Head of caudate nucleus (tissue), 42 donors: Measurements from ENCODE around the gene LSM7.
"Not testable (repeated sequence)": the region's sequence is repeated elsewhere in the genome, so short reads cannot be mapped to it uniquely, and the experiment has no call there.

Experiments used
- DNase-seq, 42 donors: peaks; one replicate each; pipeline versions ENCODE4 v3.0.0 to v3.0.0-alpha.2; 2020 to 2021; ENCODE audit warnings: mixed read lengths in 7 of 42
- intact Hi-C: fragments of 100-400 bp; cut with DNase I; formaldehyde crosslinking; loops from one replicate; pipeline ENCODE4 v1.15.0; 2022

The LSM7 gene

GRCh38 chr19:2288818-2289713 is 39.3 kb downstream of the LSM7 start:
- peak in 1 of 42 donors; percentile 37 for DNase-seq
- intact Hi-C loops, result no loop called here

GRCh38 chr19:2288338-2288817 is 40.0 kb downstream of the LSM7 start:
- intact Hi-C loops, result no loop called here
- no peak for DNase-seq

GRCh38 chr19:2287585-2288337 is 40.6 kb downstream of the LSM7 start:
- intact Hi-C loops, result no loop called here
- peak in 1 of 42 donors; percentile 37 for DNase-seq

- intact Hi-C loops, result no loop called here
- no peak for DNase-seq
Measured at GRCh38 chr19:2286402-2287140, 41.8 kb downstream of the LSM7 start.

DNA sequence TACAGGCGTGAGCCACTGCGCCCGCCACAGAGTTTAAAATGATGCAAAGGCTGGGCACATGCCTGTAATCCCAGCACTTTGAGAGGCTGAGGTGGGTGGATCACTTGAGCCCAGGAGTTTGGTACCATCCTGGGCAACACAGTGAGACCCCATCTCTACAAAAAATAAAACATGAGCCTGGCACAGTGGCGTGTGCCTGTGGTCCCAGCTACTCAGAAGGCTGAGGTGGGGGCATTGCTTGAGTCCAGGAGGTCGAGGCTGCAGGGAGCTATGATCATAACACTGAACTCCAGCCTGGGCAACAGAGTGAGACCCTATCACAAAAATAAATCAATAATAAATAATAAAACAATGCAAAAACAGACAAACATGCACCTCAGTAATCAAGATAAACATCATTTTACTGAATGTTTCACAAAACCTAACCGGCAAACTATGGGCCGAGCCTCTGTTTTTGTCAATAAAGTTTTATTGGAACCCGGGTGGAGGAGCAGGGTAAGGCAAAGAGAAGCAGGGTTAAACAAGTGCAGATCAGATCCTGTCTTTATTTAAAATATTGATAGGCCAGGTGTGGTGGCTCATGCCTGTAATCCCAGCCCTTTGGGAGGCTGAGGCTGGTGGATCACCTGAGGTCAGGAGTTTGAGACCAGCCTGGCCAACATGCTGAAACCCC is 44.4 kb downstream of the LSM7 start:
- DNase-seq, result no peak
- intact Hi-C loops, result no loop called here

GRCh38 chr19:2282862-2283237 is 45.5 kb downstream of the LSM7 start:
- intact Hi-C loops, result no loop called here
- DNase-seq, result no peak

- intact Hi-C loops, result no loop called here
- DNase-seq, result peak in 35 of 42 donors; percentile 43 to 87 (median 69)
Measured at GRCh38 chr19:2282062-2282861, 46.1 kb downstream of the LSM7 start, which contains the start of gene PEAK3. Gene PEAK3, minus strand, starts transcription at chr19:2282175. Its CDS starts 1,244 bp downstream, at chr19:2280931.

GRCh38 chr19:2281265-2282061 is 46.9 kb downstream of the LSM7 start:
- DNase-seq, intact Hi-C loops: not testable (repeated sequence)

DNA sequence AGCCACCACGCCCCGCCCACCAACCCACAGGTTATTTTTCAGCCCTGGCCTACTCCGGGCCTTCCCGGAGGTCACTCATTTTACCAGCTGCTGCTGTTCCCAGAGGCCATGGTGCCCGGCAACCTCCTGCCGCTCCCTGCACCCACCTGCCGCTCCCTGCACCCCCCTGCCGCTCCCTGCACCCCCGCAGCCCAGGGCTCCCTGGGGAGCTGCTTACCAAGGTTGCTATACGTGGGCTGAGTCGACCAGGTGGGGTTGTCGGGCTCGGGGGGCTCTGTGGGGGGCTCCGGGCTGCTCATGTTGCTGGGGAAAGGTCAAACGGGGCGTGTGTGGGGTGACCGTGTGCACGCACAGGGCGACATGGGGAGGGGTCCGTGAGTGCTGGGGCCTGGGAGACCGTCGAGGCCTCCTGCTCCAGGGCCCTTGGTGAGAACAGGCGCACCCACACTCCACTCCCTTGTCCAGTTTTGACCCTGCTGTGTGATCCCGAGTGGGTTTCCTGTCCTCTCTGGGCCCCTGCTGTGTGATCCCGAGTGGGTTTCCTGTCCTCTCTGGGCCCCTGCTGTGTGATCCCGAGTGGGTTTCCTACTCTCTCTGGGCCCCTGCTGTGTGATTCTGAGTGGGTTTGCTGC is 47.6 kb downstream of the LSM7 start:
- intact Hi-C loops, result no loop called here
- peak in 8 of 42 donors; percentile 32 to 63 (median 46) for DNase-seq

DNA sequence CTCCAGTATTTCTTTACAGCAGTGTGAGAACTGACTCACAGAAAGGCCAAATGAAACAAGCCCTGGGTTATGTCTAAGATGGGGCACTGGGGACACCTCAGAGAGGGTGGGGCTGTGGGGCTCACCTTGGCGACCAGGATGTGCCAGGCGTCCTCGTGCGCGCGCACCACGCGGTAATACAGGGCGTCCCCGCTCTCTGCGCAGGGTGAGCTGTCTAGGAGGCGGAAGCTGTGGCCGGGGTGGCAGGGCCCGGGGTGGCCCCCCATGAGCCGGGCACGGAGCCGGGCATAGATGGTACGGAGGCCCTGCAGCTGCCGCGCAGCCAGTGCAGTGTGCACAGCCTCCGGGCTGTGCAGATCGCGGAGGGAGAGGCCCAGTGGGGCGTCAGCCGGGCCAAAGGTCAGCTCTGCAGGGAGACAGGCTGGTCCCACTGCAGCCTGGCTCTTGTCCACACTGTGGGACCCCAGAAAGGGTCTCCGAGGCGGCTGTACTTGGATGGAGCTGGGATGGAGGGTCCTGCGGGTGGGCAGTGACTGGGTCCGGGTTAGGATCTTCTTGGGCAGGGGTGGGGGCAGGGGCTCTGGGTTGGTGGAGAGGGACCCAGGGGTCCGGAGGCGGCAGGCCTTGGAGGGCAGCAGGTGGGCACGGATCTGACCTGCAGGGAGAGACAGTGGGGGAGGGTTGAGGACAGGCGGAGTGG is 49.8 kb downstream of the LSM7 start:
- no peak for DNase-seq
- intact Hi-C loops, result no loop called here

- intact Hi-C loops, result no loop called here
- no peak for DNase-seq
Measured at GRCh38 chr19:2277138-2277537, 51.2 kb downstream of the LSM7 start.

DNA sequence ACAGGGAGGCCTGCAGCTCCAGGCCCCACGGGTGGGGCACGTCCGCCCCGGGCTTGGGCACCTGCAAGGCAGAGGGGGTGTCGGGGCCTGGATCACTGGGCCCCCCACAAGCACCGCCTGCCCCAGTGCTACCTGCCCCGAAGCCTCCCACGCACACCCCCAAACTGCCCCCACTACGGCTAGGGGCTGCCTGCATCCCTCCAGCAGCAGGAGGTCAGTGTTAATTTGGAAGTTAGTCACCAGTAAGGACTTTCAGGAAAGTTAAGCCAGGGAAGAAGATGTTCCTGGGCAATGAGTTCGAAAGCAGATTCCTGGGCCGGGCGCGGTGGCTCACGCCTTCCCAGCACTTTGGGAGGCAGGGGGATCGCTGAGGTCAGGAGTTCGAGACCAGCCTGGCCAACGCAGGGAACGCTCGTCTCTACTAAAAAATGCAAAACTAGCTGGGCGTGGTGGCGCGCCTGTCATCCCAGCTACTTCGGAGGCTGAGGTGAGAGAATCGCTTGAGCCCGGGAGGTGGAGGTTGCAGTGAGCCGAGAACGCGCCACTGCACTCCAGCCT is 51.9 kb downstream of the LSM7 start:
- intact Hi-C loops, result no loop called here

GRCh38 chr19:2275588-2276428 is 52.6 kb downstream of the LSM7 start:
- intact Hi-C loops, result loop anchor here (2.0 kb wide), 1 partner anchor 115 kb away; no protein-coding TSS in a partner anchor
- DNase-seq, result peak in 29 of 42 donors; percentile 34 to 83 (median 67)

More for the DNA sequence above, 51.9 kb downstream of the LSM7 start:
- DNase-seq, result no peak

DNA sequence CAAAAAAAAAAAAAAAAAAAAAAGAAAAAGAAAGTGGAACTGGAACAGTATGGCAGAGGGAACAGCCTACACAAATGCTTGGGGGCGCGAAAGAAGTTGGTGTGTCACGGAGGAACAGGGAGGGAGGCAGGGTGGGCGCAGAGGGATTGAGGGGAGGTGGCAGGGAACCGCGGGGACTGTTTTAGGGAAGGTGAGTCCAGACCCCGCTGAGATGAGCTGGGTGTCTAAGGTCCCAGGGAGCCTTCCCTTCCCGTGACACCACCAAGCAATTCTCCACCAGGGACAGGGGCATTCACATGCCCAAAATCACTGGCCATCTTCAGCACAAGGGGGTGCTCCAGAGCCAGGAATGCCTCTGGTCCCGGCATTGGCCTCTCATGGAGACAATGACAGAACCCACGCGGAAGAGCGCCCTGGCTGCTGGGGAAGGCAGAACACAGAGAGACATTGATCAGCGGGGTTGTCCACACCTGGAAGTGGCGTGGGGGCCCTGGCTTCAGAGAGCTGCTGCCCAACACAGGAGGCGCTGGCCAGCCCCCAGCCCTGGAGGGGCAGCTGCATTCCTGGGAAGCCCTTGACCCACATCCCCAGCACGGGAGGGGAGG is 53.4 kb downstream of the LSM7 start:
- intact Hi-C loops, result loop anchor here (2.0 to 5.0 kb wide), 2 partner anchors 42 to 116 kb away; no protein-coding TSS in a partner anchor
- peak in 40 of 42 donors; percentile 62 to 88 (median 80) for DNase-seq
